COLO668 (cell line): Measurements from ENCODE around the gene HSPA8.

Experiments used
- DNase-seq: peaks from one replicate; lab custom pipeline; 2025; ENCODE audit not compliant: unreplicated experiment; lab: John Stamatoyannopoulos, UW

Gene HSPA8

GRCh38 chr11:123051146-123051545 lies 10.8 kb downstream of the HSPA8 start:
- no peak for DNase-seq

GRCh38 chr11:123047947-123048293 lies 14.0 kb downstream of the HSPA8 start:
- DNase-seq: no peak

GRCh38 chr11:123047266-123047946 lies 14.5 kb downstream of the HSPA8 start:
- no peak for DNase-seq

GRCh38 chr11:123046473-123047259 lies 15.3 kb downstream of the HSPA8 start:
- no peak for DNase-seq

- DNase-seq: no peak
These were observed 16.8 kb downstream of the HSPA8 start for GRCh38 chr11:123045101-123045500.

GRCh38 chr11:123041185-123041584 lies 20.8 kb downstream of the HSPA8 start:
- DNase-seq: no peak

GRCh38 chr11:123040111-123040432 lies 21.9 kb downstream of the HSPA8 start:
- DNase-seq: no peak

- no peak for DNase-seq
These were observed 26.1 kb downstream of the HSPA8 start for GRCh38 chr11:123035831-123036230.

GRCh38 chr11:123034597-123034996 lies 27.3 kb downstream of the HSPA8 start:
- no peak for DNase-seq

- DNase-seq: peak; percentile 11
These were observed 28.0 kb downstream of the HSPA8 start for GRCh38 chr11:123033895-123034294.

GRCh38 chr11:123030517-123030916 lies 31.4 kb downstream of the HSPA8 start:
- DNase-seq: no peak

GRCh38 chr11:123020968-123021367 lies 41.0 kb downstream of the HSPA8 start:
- peak; percentile 5 for DNase-seq

- no peak for DNase-seq
These were observed 43.2 kb downstream of the HSPA8 start for GRCh38 chr11:123018702-123019101.

- no peak for DNase-seq
These were observed 50.4 kb downstream of the HSPA8 start for GRCh38 chr11:123011510-123011909.
